A204.1 (cell line): ENCODE measurements around the gene EPHB2.

Source experiments
- FAIRE-seq: peaks from 2 replicates; lab custom pipeline; 2012; peaks lifted over from hg19 to GRCh38; lab: Jason Lieb, UNC

Gene EPHB2

DNA sequence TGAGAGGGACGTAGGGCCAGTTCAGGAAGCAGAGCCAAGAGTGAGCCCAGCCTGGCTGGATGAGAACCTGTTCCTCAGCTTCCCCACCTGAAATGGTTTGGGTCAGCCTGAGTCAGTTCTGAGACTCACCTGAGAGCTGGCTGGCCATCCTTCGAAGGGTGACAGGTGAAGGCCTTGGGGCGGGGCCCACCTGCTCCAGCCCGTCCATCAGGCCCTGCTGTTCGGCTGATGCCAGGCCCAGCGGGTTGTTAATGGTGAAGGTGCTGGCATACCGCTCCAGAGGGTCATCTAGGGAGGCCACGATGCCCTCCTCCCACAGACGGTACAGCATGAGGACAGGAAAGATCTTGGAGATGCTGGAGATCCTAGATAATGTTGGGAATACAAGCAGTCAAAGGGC lies 247.9 kb downstream of the EPHB2 start:
- no peak for FAIRE-seq

DNA sequence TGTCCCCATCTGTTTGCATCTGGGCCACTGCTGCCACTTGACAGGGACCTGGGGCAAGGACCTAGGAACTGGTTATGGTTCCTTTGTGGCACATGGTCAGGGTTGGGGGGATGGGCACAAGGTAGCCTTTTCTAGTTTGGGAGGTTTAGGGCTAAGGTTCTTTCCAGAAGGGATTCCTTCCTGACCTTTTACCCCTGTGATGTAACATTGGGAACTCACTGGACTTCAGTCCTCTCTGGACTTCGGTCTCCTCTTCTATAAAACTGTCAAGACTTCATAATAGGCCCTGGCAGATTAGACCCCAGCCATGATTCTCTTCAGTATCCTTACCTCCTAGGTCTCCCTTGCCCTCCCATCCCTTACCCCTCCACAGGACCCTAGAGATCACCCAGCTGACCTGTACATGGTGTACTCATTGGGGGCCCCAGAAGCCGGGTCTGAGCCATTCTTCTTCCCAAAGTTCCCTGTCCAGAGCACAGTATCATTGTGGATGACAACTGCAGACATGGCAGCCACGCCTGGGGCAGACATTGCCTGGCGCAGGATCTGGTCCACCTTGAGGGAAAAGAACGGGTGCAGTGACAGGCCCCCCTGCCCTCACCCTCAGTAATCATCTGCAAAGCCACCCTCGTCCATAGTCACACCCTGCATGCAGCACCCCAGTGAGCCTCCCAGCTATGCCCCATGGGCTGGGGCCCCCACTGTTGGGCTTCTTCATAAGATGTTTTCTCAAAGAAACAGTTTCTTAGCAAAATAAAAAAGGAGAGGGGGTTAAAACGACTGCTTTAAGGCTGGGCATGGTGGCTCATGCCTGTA lies 249.1 kb downstream of the EPHB2 start:
- FAIRE-seq, result no peak

- no peak for FAIRE-seq
These were observed 251.9 kb downstream of the EPHB2 start for GRCh38 chr1:22962558-22962957.

DNA sequence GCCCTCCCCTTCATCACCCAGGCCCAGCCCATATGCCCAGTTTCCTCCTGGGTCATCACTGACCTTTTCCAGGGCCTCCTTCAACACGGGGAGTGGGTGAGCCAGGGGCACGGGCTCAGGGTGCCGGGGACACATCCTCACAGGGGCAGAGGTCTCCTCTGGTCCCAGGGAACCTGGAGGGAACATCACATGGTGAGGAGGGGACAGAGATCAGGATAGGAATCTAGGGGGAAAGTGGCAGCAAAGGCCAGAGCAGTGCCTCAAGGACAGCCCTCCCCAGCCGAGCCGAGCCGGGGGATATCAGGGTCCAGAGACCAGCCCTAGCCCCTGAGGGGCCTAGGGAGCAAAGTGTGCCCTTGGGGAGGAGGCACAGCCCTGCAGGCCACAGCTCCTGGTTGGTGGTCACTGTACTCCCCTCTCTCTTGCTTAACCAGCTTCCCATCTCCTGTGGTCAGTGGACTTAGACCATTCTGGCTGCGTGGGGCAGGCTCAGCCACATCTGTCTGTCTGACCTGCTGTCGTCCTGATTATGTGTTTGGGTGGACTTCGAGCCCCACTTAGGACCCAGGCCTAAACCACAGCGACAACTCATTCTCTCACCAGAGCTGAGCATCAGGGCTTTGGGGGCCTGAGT lies 252.5 kb downstream of the EPHB2 start:
- no peak for FAIRE-seq

DNA sequence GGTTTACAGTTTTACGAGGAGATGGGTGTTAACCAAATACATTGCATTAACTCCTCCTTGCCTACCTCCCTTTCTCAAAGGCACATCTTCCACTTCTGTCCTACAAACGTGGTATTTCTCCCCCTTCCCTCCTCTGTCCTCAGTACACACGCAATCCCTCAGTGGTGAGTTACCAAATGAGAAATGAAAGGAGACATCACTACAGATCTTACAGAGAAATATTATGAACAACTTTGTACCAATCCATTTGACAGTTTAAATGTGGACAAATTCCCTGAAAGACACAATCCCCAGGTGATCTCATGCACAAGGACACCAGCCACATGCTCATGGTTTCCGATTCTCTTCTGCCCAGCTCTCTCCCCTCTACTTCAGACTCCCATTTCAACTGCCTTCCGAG lies 255.7 kb downstream of the EPHB2 start:
- no peak for FAIRE-seq

GRCh38 chr1:22967833-22968232 lies 257.2 kb downstream of the EPHB2 start:
- FAIRE-seq, result no peak

DNA sequence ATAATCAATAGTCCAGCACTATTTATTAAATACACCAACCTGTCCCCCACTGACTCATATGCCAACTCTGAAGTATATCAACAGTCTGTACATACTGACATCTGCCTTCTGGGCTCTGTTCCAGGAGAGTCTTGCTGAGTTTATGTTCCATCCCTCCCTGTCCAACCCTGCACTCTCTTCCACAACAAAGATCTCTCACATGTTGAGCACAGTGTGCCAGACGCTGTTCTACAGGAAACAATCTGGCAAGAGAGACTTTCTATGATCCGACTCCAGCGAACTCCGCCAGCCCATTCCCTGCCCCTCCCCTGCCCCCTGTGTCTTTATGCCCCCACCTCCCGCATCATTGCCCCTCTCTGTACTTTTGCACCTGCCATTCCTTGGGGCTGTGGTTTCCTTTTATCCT lies 258.7 kb downstream of the EPHB2 start:
- FAIRE-seq, result no peak

- no peak for FAIRE-seq
These were observed 259.5 kb downstream of the EPHB2 start for GRCh38 chr1:22970096-22970495.
